K562 (cell line): ENCODE measurements around the gene PRDX2. TPM values are rescaled to one million over a fixed set of nuclear protein-coding genes. Genes with fewer than 3 reads are reported as not detected.

ENCODE experiments used
- MYC ChIP-seq, 2 experiments: fragments of 250-450 bp in 1 of 2; sonication (Bioruptor Pico) in 1 of 2; IDR thresholded peaks; 2 replicates each; pipeline versions ENCODE4 v1.5.1 to v1.6.1; 2012 to 2021; ENCODE audit warnings: low read depth in 2 of 2, borderline replicate concordance in 1 of 2, improper control_type of control experiment in 1 of 2, low read length in 1 of 2, mild to moderate bottlenecking in 1 of 2, moderate library complexity in 1 of 2
- PCBP1 ChIP-seq: fragments of 200-400 bp; formaldehyde crosslinking; IDR thresholded peaks from 2 replicates; pipeline ENCODE4 v1.6.1; 2018; ENCODE audit warnings: mild to moderate bottlenecking, low read depth, low read length; ENCODE audit not compliant: poor library complexity, severe bottlenecking
- POLR2A ChIP-seq: fragments of 450-650 bp; conservative IDR thresholded peaks from 2 replicates; pipeline ENCODE4 v1.6.1; 2016
- RBM15 ChIP-seq: fragments of 200-400 bp; formaldehyde crosslinking; IDR thresholded peaks from 2 replicates; pipeline ENCODE4 v1.6.1; 2018; ENCODE audit warnings: mild to moderate bottlenecking, low read length, moderate library complexity; ENCODE audit not compliant: insufficient read depth
- ZNF174 ChIP-seq: fragments of 250-450 bp; sonication (Bioruptor Pico); IDR thresholded peaks from 2 replicates; pipeline ENCODE4 v1.4.0; 2020; ENCODE audit warnings: mild to moderate bottlenecking
- ZNF282 ChIP-seq: sonication (generic); formaldehyde crosslinking; IDR thresholded peaks from 2 replicates; pipeline ENCODE4 v1.8.1; 2023; ENCODE audit warnings: missing genetic modification reagents
- ZSCAN32 ChIP-seq: fragments of 450-650 bp; formaldehyde crosslinking; IDR thresholded peaks from 2 replicates; pipeline ENCODE4 v1.4.0; 2020; ENCODE audit warnings: mild to moderate bottlenecking, moderate library complexity
- polyA plus RNA-seq, 8 experiments: library from polyadenylated mRNA; depleted of rRNA in 4 of 8; stranded (reverse) in 5 of 8; unstranded in 3 of 8; fragments of >200 nt; fragmentation: Nextera tagmentation in 2 of 8; fragmentation: Illumina TruSeq in 1 of 8; extraction: Ambion mirVana in 2 of 8; extraction: Trizol in 1 of 8; gene quantifications; 2 replicates each; pipeline versions ENCODE4 v1.2.1 to v1.2.3, GENCODE V29; 2011 to 2014; ENCODE audit warnings: inconsistent platforms in 1 of 8, missing spikeins in 1 of 8
- total RNA-seq, 7 experiments: library from RNA; depleted of rRNA in 6 of 7; stranded (reverse); fragments of >200 nt in 6 of 7; fragmentation: Illumina TruSeq in 2 of 7; extraction: Trizol in 2 of 7; gene quantifications; 2 replicates each; pipeline versions ENCODE4 v1.2.1 to v1.2.3, GENCODE V29; 2011 to 2021; ENCODE audit warnings: low replicate concordance in 1 of 7
- TF ChIP-seq, protein P1 (sequence below): sonication (generic); formaldehyde crosslinking; IDR thresholded peaks from 2 replicates; pipeline ENCODE4 v1.5.0; 2020; ENCODE audit warnings: missing genetic modification reagents
- TF ChIP-seq, protein P2 (sequence below): sonication (generic); formaldehyde crosslinking; IDR thresholded peaks from 2 replicates; pipeline ENCODE4 v1.8.0; 2022; ENCODE audit warnings: missing genetic modification reagents, mild to moderate bottlenecking, borderline replicate concordance
- TF ChIP-seq, protein P3 (sequence below): fragments of 250-450 bp; sonication (Bioruptor Pico); IDR thresholded peaks from 2 replicates; pipeline ENCODE4 v1.4.0; 2020; ENCODE audit warnings: mild to moderate bottlenecking, moderate library complexity
- TF ChIP-seq, protein P4 (sequence below): IDR thresholded peaks from 2 replicates; pipeline ENCODE4 v1.6.1; 2014; ENCODE audit warnings: antibody characterized with exemption
- TF ChIP-seq, protein P5 (sequence below): fragments of 250-450 bp; sonication (Bioruptor Pico); IDR thresholded peaks from 2 replicates; pipeline ENCODE4 v1.4.0; 2020; ENCODE audit warnings: mild to moderate bottlenecking, moderate library complexity
- TF ChIP-seq, protein P6 (sequence below): fragments of 450-650 bp; formaldehyde crosslinking; IDR thresholded peaks from 2 replicates; pipeline ENCODE4 v1.4.0; 2020; ENCODE audit warnings: mild to moderate bottlenecking, mixed read lengths

Gene PRDX2
- total and polyA plus RNA-seq, 9 of the 15 experiments (the other 6 are each of a cell fraction or from before 2014, with no cell fraction given): 206 to 1,183 (median 415) TPM

DNA sequence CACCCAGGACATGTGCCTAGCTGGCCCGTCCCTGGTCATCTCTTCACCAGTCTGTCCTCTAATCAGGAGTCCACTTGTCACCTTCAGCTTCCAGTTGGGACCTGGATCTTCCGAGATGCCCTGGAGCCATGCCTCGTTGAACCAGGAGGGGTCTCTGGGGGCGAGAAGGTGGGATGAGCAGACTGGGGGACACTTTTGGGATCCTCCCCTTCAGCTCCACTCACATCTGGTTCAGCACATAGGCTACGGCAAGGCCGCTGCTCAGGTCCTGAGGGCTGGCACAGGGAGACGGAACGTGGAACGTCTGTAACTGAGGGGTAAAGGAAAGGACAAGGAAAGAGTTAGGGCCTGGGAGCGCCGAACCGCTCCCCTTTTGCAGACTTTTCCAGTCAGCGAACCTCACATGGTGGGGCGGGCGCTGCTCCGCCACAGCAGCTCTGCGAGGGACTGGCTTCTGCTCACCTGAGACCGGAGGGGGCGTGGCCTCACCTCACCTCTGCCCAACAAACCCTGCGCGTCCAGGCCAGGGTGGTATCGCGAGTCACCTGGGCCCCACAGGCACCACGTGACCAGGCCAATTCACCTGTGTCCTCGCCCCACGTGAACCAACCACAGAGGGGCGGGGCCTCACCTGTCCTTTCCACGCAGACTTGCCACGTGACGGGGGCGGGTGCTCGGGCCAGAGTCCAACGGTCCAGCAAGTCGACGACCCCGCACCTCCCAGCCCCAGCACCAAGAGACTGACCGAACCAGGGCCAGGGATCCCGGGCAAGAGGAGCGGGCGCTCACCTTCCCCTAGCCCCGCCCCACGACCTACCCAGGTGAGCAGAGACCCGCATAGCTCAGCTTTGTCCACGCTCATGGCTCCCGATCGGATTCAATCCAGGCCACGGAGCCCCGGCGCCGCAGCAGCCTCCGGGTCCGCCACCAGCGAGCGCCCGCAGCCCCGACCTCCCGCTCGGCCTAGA is 26.7 kb downstream of the PRDX2 start, which contains the start of gene HOOK2 (continued):
- TF ChIP-seq, protein P1, sequence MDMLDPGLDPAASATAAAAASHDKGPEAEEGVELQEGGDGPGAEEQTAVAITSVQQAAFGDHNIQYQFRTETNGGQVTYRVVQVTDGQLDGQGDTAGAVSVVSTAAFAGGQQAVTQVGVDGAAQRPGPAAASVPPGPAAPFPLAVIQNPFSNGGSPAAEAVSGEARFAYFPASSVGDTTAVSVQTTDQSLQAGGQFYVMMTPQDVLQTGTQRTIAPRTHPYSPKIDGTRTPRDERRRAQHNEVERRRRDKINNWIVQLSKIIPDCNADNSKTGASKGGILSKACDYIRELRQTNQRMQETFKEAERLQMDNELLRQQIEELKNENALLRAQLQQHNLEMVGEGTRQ (CRISPR knock-in tag): peak; percentile 93
- TF ChIP-seq, protein P2, sequence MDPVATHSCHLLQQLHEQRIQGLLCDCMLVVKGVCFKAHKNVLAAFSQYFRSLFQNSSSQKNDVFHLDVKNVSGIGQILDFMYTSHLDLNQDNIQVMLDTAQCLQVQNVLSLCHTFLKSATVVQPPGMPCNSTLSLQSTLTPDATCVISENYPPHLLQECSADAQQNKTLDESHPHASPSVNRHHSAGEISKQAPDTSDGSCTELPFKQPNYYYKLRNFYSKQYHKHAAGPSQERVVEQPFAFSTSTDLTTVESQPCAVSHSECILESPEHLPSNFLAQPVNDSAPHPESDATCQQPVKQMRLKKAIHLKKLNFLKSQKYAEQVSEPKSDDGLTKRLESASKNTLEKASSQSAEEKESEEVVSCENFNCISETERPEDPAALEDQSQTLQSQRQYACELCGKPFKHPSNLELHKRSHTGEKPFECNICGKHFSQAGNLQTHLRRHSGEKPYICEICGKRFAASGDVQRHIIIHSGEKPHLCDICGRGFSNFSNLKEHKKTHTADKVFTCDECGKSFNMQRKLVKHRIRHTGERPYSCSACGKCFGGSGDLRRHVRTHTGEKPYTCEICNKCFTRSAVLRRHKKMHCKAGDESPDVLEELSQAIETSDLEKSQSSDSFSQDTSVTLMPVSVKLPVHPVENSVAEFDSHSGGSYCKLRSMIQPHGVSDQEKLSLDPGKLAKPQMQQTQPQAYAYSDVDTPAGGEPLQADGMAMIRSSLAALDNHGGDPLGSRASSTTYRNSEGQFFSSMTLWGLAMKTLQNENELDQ (CRISPR knock-in tag): no peak
- TF ChIP-seq, protein P3, sequence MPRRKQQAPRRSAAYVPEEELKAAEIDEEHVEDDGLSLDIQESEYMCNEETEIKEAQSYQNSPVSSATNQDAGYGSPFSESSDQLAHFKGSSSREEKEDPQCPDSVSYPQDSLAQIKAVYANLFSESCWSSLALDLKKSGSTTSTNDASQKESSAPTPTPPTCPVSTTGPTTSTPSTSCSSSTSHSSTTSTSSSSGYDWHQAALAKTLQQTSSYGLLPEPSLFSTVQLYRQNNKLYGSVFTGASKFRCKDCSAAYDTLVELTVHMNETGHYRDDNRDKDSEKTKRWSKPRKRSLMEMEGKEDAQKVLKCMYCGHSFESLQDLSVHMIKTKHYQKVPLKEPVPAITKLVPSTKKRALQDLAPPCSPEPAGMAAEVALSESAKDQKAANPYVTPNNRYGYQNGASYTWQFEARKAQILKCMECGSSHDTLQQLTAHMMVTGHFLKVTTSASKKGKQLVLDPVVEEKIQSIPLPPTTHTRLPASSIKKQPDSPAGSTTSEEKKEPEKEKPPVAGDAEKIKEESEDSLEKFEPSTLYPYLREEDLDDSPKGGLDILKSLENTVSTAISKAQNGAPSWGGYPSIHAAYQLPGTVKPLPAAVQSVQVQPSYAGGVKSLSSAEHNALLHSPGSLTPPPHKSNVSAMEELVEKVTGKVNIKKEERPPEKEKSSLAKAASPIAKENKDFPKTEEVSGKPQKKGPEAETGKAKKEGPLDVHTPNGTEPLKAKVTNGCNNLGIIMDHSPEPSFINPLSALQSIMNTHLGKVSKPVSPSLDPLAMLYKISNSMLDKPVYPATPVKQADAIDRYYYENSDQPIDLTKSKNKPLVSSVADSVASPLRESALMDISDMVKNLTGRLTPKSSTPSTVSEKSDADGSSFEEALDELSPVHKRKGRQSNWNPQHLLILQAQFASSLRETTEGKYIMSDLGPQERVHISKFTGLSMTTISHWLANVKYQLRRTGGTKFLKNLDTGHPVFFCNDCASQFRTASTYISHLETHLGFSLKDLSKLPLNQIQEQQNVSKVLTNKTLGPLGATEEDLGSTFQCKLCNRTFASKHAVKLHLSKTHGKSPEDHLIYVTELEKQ (CRISPR knock-in tag): no peak
- no peak for TF ChIP-seq RBM15
- TF ChIP-seq ZNF174 (CRISPR knock-in tag): no peak
- peak; percentile 62; the same call in 1 of the 2 replicates for TF ChIP-seq POLR2A
- TF ChIP-seq MYC (IDR thresholded peaks at IDR 0.05; ENCODE audit: low read depth, low read length): peak; percentile 28; the same call in 1 of the 2 replicates
- peak; percentile 70; the same call in 1 of the 2 replicates for TF ChIP-seq MYC (CRISPR knock-in tag; IDR thresholded peaks at IDR 0.05; ENCODE audit: borderline replicate concordance, low read depth)
- TF ChIP-seq, protein P4, sequence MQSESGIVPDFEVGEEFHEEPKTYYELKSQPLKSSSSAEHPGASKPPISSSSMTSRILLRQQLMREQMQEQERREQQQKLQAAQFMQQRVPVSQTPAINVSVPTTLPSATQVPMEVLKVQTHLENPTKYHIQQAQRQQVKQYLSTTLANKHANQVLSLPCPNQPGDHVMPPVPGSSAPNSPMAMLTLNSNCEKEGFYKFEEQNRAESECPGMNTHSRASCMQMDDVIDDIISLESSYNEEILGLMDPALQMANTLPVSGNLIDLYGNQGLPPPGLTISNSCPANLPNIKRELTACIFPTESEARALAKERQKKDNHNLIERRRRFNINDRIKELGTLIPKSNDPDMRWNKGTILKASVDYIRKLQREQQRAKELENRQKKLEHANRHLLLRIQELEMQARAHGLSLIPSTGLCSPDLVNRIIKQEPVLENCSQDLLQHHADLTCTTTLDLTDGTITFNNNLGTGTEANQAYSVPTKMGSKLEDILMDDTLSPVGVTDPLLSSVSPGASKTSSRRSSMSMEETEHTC: 0 out of 2 replicates have a peak, but pooled peaks have one; percentile 35
- TF ChIP-seq ZNF282: 0 out of 2 replicates have a peak, but pooled peaks have one; percentile 49
- TF ChIP-seq, protein P5, sequence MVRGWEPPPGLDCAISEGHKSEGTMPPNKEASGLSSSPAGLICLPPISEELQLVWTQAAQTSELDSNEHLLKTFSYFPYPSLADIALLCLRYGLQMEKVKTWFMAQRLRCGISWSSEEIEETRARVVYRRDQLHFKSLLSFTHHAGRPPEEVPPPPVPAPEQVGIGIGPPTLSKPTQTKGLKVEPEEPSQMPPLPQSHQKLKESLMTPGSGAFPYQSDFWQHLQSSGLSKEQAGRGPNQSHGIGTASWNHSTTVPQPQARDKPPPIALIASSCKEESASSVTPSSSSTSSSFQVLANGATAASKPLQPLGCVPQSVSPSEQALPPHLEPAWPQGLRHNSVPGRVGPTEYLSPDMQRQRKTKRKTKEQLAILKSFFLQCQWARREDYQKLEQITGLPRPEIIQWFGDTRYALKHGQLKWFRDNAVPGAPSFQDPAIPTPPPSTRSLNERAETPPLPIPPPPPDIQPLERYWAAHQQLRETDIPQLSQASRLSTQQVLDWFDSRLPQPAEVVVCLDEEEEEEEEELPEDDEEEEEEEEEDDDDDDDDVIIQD: peak; percentile 30; the same call in 1 of the 2 replicates
- TF ChIP-seq, protein P6, sequence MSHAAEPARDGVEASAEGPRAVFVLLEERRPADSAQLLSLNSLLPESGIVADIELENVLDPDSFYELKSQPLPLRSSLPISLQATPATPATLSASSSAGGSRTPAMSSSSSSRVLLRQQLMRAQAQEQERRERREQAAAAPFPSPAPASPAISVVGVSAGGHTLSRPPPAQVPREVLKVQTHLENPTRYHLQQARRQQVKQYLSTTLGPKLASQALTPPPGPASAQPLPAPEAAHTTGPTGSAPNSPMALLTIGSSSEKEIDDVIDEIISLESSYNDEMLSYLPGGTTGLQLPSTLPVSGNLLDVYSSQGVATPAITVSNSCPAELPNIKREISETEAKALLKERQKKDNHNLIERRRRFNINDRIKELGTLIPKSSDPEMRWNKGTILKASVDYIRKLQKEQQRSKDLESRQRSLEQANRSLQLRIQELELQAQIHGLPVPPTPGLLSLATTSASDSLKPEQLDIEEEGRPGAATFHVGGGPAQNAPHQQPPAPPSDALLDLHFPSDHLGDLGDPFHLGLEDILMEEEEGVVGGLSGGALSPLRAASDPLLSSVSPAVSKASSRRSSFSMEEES (CRISPR knock-in tag): peak; percentile 79
- peak; percentile 30 for TF ChIP-seq PCBP1
- 0 out of 2 replicates have a peak, but pooled peaks have one; percentile 13 for TF ChIP-seq ZSCAN32 (CRISPR knock-in tag)
